SU-DHL-6 (cell line): ENCODE results near the gene CREB1.

Experiments used
- H2AFZ ChIP-seq: fragments of 200-600 bp; sonication (generic); 2 replicates; pipeline ENCODE4 v1.6.1; 2014; ENCODE audit warnings: low read depth, mild to moderate bottlenecking, moderate library complexity, mixed read lengths, antibody characterized with exemption, low read length; ENCODE audit not compliant: severe bottlenecking
- H3F3A ChIP-seq: fragments of 200-600 bp; shearing (Covaris generic); 2 replicates; pipeline ENCODE4 v1.6.0; 2016; ENCODE audit warnings: antibody characterized with exemption, mild to moderate bottlenecking; ENCODE audit not compliant: insufficient read depth
- H3K27ac ChIP-seq: fragments of 200-600 bp; sonication (generic); 2 replicates; pipeline ENCODE4 v1.5.1; 2016; ENCODE audit warnings: low read depth, mild to moderate bottlenecking, low read length, moderate library complexity, mixed read lengths
- H3K27me3 ChIP-seq: fragments of 200-600 bp; sonication (generic), shearing (Covaris generic); 2 replicates; pipeline ENCODE4 v1.6.0; 2014; ENCODE audit warnings: mild to moderate bottlenecking, low read length
- H3K36me3 ChIP-seq: fragments of 200-600 bp; sonication (generic); 2 replicates; pipeline ENCODE4 v1.6.1; 2014; ENCODE audit warnings: mild to moderate bottlenecking, low read length, mixed read lengths
- H3K4me2 ChIP-seq: fragments of 300-600, 200-600 bp; shearing (Covaris generic), sonication (generic); 2 replicates; pipeline ENCODE4 v1.6.0; 2014; ENCODE audit warnings: low read length, low read depth, mild to moderate bottlenecking; ENCODE audit not compliant: poor library complexity, severe bottlenecking
- H3K4me3 ChIP-seq: fragments of 200-600 bp; sonication (generic); 2 replicates; pipeline ENCODE4 v1.5.1; 2014; ENCODE audit warnings: antibody characterized with exemption, low read length, mild to moderate bottlenecking, mixed read lengths; ENCODE audit not compliant: insufficient read depth, poor library complexity, severe bottlenecking
- H3K79me2 ChIP-seq: fragments of 200-600 bp; sonication (generic); 2 replicates; pipeline ENCODE4 v1.6.1; 2014; ENCODE audit warnings: mild to moderate bottlenecking, low read length, moderate library complexity; ENCODE audit not compliant: insufficient read depth
- H3K9ac ChIP-seq: fragments of 200-600 bp; sonication (generic); 2 replicates; pipeline ENCODE4 v1.7.0; 2014; ENCODE audit warnings: mild to moderate bottlenecking, low read length
- H3K9me2 ChIP-seq: fragments of 200-600 bp; sonication (generic); replicated peaks from 2 replicates; pipeline ENCODE4 v1.6.1; 2014; ENCODE audit warnings: low read length; ENCODE audit not compliant: insufficient read depth
- H3K9me3 ChIP-seq: fragments of 200-600 bp; sonication (generic); 2 replicates; pipeline ENCODE4 v1.6.1; 2014; ENCODE audit warnings: low read length, mixed read lengths; ENCODE audit not compliant: insufficient read depth
- H4K20me1 ChIP-seq: fragments of 200-600 bp; sonication (generic); 2 replicates; pipeline ENCODE4 v1.6.1; 2014; ENCODE audit warnings: low read depth, mild to moderate bottlenecking, antibody characterized with exemption, low read length, moderate library complexity, mixed read lengths
- EZH2phosphoT487 ChIP-seq: fragments of 200-600 bp; sonication (generic), shearing (Covaris generic); conservative IDR thresholded peaks from 2 replicates; pipeline ENCODE4 v1.6.1; 2018; ENCODE audit warnings: mild to moderate bottlenecking, antibody characterized with exemption, low read length, moderate library complexity, mixed read lengths
- TF ChIP-seq, protein P1 (sequence below): fragments of 200-600 bp; sonication (generic); IDR thresholded peaks from one replicate; pipeline ENCODE4 v1.5.1; 2017; ENCODE audit warnings: antibody characterized with exemption, mild to moderate bottlenecking, low read length, moderate library complexity; ENCODE audit not compliant: insufficient read depth, poor library complexity, severe bottlenecking

The CREB1 gene

GRCh38 chr2:207482630-207483029 is 47.1 kb upstream of the CREB1 start:
- Histone ChIP-seq H3K36me3 (no peaks in the 10 kb centered on the region), H2AFZ (no peak overlapping the region), H3K27ac (no peak overlapping the region), H3K9me3 (no peaks in the 10 kb centered on the region), H3K4me3 (no peak overlapping the region), H3K79me2 (no peaks in the 10 kb centered on the region), H3K9ac (no peak overlapping the region), H3K27me3 (no peaks in the 10 kb centered on the region), H3K4me2 (no peak overlapping the region), H3K9me2 (no peaks in the 10 kb centered on the region), H4K20me1 (no peaks in the 10 kb centered on the region), H3F3A (no peaks in the 10 kb centered on the region)
- no peak for TF ChIP-seq EZH2phosphoT487
- TF ChIP-seq, protein P1, sequence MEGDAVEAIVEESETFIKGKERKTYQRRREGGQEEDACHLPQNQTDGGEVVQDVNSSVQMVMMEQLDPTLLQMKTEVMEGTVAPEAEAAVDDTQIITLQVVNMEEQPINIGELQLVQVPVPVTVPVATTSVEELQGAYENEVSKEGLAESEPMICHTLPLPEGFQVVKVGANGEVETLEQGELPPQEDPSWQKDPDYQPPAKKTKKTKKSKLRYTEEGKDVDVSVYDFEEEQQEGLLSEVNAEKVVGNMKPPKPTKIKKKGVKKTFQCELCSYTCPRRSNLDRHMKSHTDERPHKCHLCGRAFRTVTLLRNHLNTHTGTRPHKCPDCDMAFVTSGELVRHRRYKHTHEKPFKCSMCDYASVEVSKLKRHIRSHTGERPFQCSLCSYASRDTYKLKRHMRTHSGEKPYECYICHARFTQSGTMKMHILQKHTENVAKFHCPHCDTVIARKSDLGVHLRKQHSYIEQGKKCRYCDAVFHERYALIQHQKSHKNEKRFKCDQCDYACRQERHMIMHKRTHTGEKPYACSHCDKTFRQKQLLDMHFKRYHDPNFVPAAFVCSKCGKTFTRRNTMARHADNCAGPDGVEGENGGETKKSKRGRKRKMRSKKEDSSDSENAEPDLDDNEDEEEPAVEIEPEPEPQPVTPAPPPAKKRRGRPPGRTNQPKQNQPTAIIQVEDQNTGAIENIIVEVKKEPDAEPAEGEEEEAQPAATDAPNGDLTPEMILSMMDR, result no peak

- H3K9me3 ChIP-seq, result no peaks in the 10 kb centered on the region
- TF ChIP-seq, protein P1, result no peak
- no peak for TF ChIP-seq EZH2phosphoT487
- no peaks in the 10 kb centered on the region for H3K36me3 ChIP-seq
- H3K27ac ChIP-seq, result no peak overlapping the region
- no peak overlapping the region for H3K9ac ChIP-seq
- H3K27me3 ChIP-seq, result no peaks in the 10 kb centered on the region
- no peaks in the 10 kb centered on the region for H3K79me2 ChIP-seq
- no peak overlapping the region for H3K4me2 ChIP-seq
- no peaks in the 10 kb centered on the region for H3F3A ChIP-seq
- no peaks in the 10 kb centered on the region for H4K20me1 ChIP-seq
- H3K9me2 ChIP-seq, result no peaks in the 10 kb centered on the region
- H3K4me3 ChIP-seq, result no peak overlapping the region
- no peak overlapping the region for H2AFZ ChIP-seq
These were observed 46.7 kb upstream of the CREB1 start for GRCh38 chr2:207483066-207483465.

DNA sequence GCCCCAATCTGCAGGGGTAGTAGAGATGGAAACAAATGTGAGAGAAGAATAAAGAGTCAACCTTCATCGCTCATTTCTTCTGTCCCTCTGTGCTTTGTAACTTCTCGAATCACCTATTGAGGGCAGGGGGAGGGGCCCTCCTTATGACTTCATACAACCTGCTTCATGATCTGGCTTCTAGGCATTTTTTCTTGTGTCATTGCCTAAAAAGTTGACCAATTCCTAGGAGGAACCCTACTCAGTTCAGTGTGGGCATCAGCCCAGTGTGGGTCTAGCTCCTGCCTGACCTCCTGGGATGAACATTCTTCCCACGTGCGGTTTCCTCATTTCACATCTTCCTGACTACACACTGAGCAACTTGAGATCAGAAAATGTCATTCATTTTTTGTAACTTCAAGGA is 46.3 kb upstream of the CREB1 start:
- Histone ChIP-seq H3K9ac (no peak overlapping the region), H3K36me3 (no peaks in the 10 kb centered on the region), H3F3A (no peaks in the 10 kb centered on the region), H4K20me1 (no peaks in the 10 kb centered on the region), H3K9me2 (no peaks in the 10 kb centered on the region), H3K27me3 (no peaks in the 10 kb centered on the region), H2AFZ (no peak overlapping the region), H3K4me2 (no peak overlapping the region), H3K27ac (no peak overlapping the region), H3K9me3 (no peaks in the 10 kb centered on the region), H3K4me3 (no peak overlapping the region), H3K79me2 (no peaks in the 10 kb centered on the region)
- no peak for TF ChIP-seq EZH2phosphoT487
- TF ChIP-seq, protein P1, result no peak
